ENCODE data around the gene BRD1. TPM values are rescaled to one million over a fixed set of nuclear protein-coding genes. Genes with fewer than 3 reads are reported as not detected.
A peak's percentile ranks its signal among the peaks of the same experiment; 100 is the strongest.

The BRD1 gene
- total RNA-seq, 1 experiment from 2014 or later = 31.3 TPM

DNA sequence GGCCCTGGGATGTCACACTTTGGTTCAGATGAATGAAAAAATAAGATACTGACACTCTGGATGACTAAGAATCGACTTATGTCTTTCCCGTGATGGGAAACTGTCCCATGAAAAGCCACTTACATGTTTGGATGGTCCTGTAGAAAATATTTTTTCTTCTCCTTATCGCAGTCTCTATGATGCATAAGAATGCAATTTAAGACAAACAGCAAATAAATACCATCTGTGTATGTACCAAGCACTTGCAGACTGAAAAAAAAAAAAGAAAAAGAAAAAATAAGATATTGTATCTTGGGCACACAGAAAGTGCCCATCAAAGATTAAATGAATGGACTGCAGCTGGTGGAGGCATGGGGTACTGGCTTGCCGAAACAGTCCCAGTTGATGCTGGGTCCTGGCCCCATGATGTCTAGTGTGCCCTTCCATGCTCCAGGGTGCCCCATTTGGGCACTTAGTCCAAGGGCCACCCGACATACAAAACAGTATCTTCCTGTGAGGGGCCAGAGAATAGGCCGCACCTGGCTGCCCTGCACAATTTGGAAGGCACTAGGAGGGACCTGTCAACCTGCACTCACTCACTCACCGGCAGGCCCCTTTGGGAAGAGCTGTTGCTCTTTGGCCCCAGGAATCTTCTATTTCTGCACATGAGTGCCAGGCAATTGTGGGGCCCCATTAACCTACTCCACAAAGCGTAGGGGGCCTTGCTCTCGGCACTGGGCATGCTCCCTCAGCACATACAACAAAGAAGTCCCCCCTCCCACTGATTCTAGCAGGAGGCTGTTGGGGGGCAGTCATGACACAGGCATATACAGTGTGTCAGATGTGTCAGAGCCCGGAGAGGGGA lies 23.5 kb upstream of the BRD1 start:
- H3K4me1 ChIP-seq (ENCODE audit: control insufficient read depth in 1 of 2, insufficient read depth in 2 of 2, low read length in 2 of 2) = peaks cover 15 to 22% of the 10 kb centered on the region in 2 experiments
- ChIA-PET POLR2A (no interaction called here), CTCF (no interaction called here), RAD21 (ENCODE audit: low non-redundant PET in 1 of 2, low total read pairs in 2 of 2, uncharacterized antibody in 2 of 2, unreplicated experiment in 2 of 2) (no interaction called here)
- H3K27me3 ChIP-seq (ENCODE audit: insufficient read depth, low read length) = no peaks in the 10 kb centered on the region
- DNase-seq (ENCODE audit: low read depth, low spot score) (no peak), ATAC-seq (no peak)
- H3K9me2 ChIP-seq (ENCODE audit: insufficient read depth) = no peaks in the 10 kb centered on the region
- no peak overlapping the region for H3K4me3 ChIP-seq (replicated peaks in 1 of 2; ENCODE audit: low read depth in 1 of 2, low read length in 2 of 2)
- BruUV-seq (replicated peaks) = TSS peak; percentile 29
- no peak overlapping the region for H3K4me2 ChIP-seq (ENCODE audit: low read length)
- H3K36me3 ChIP-seq (ENCODE audit: control insufficient read depth in 1 of 2, insufficient read depth in 2 of 2, low read length in 2 of 2) = no peaks in the 10 kb centered on the region
- no peak overlapping the region for H2AFZ ChIP-seq (ENCODE audit: low read depth, low read length, poor library complexity, severe bottlenecking)
- no peaks in the 10 kb centered on the region for H3K9me3 ChIP-seq (ENCODE audit: control insufficient read depth in 1 of 2, insufficient read depth in 1 of 2, low read depth in 1 of 2, low read length in 2 of 2)
- intact Hi-C loops (cut with micrococcal nuclease) = no loop called here
- no peak overlapping the region for H3K9ac ChIP-seq (ENCODE audit: low read length)
- TF ChIP-seq JUND (IDR thresholded peaks at IDR 0.05) (no peak), FOSL1 (IDR thresholded peaks at IDR 0.05; ENCODE audit: low read depth) (no peak), ELF1 (IDR thresholded peaks at IDR 0.05; ENCODE audit: borderline replicate concordance, low read depth) (no peak)
- H4K20me1 ChIP-seq (ENCODE audit: insufficient read depth) = no peaks in the 10 kb centered on the region
- H3K27ac ChIP-seq (ENCODE audit: low read depth, low read length) = no peak overlapping the region
- peaks cover 21% of the 10 kb centered on the region for H3K79me2 ChIP-seq (ENCODE audit: insufficient read depth, low read length)

- ATAC-seq = no peak
- intact Hi-C loops (cut with micrococcal nuclease) = no loop called here
Measured at GRCh38 chr22:49850021-49850911, 22.6 kb upstream of the BRD1 start.

More at GRCh38 chr22:49850021-49850911, 22.6 kb upstream of the BRD1 start:
- ChIA-PET CTCF (no interaction called here), RAD21 (ENCODE audit: low non-redundant PET in 1 of 2, low total read pairs in 2 of 2, uncharacterized antibody in 2 of 2, unreplicated experiment in 2 of 2) (no interaction called here), POLR2A (no interaction called here)
- Histone ChIP-seq H2AFZ (ENCODE audit: low read depth, low read length, poor library complexity, severe bottlenecking) (no peak overlapping the region), H3K9ac (ENCODE audit: low read length) (no peak overlapping the region), H3K4me2 (ENCODE audit: low read length) (no peak overlapping the region), H3K4me3 (replicated peaks in 1 of 2; ENCODE audit: low read depth in 1 of 2, low read length in 2 of 2) (no peak overlapping the region), H3K9me2 (ENCODE audit: insufficient read depth) (no peaks in the 10 kb centered on the region), H3K4me1 (ENCODE audit: control insufficient read depth in 1 of 2, insufficient read depth in 2 of 2, low read length in 2 of 2) (peaks cover 9 to 17% of the 10 kb centered on the region in 2 experiments), H3K9me3 (ENCODE audit: control insufficient read depth in 1 of 2, insufficient read depth in 1 of 2, low read depth in 1 of 2, low read length in 2 of 2) (no peaks in the 10 kb centered on the region), H4K20me1 (ENCODE audit: insufficient read depth) (no peaks in the 10 kb centered on the region), H3K27me3 (ENCODE audit: insufficient read depth, low read length) (no peaks in the 10 kb centered on the region), H3K27ac (ENCODE audit: low read depth, low read length) (no peak overlapping the region), H3K79me2 (ENCODE audit: insufficient read depth, low read length) (peaks cover 12% of the 10 kb centered on the region), H3K36me3 (ENCODE audit: control insufficient read depth in 1 of 2, insufficient read depth in 2 of 2, low read length in 2 of 2) (no peaks in the 10 kb centered on the region)
- TF ChIP-seq, protein P1, sequence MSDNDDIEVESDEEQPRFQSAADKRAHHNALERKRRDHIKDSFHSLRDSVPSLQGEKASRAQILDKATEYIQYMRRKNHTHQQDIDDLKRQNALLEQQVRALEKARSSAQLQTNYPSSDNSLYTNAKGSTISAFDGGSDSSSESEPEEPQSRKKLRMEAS (IDR thresholded peaks at IDR 0.05) = no peak
- no peak for TF ChIP-seq EZH2phosphoT487 (IDR thresholded peaks at IDR 0.05; ENCODE audit: borderline replicate concordance)
- TF ChIP-seq CTCF (IDR thresholded peaks at IDR 0.05 in 2 of 3, conservative IDR thresholded peaks at IDR 0.05 in 1 of 3; ENCODE audit: borderline replicate concordance in 1 of 3, insufficient read depth in 1 of 3, low read depth in 2 of 3, low read length in 2 of 3) = no peak
- no peak for TF ChIP-seq YY1 (IDR thresholded peaks at IDR 0.05; ENCODE audit: extremely low read depth, insufficient replicate concordance, low read depth, low read length)
- no peak for TF ChIP-seq JUND (IDR thresholded peaks at IDR 0.05)
- TF ChIP-seq SRF (IDR thresholded peaks at IDR 0.05; ENCODE audit: low read depth) = no peak
- no peak for TF ChIP-seq FOSL1 (IDR thresholded peaks at IDR 0.05; ENCODE audit: low read depth)
- TF ChIP-seq ZNF274 (IDR thresholded peaks at IDR 0.05; ENCODE audit: low read depth, low read length) = no peak
- TF ChIP-seq EGR1 (IDR thresholded peaks at IDR 0.05; ENCODE audit: low read depth) = no peak
- TF ChIP-seq POLR2AphosphoS5 (IDR thresholded peaks at IDR 0.05; ENCODE audit: low read depth, low read length) = no peak
- no peak for TF ChIP-seq CBX3 (IDR thresholded peaks at IDR 0.05; ENCODE audit: low read depth)
- DNase-seq (ENCODE audit: low read depth, low spot score) = no peak
- no TSS peak for BruUV-seq (replicated peaks)
